IPS-11a (cell line): Measurements from ENCODE around the gene BAIAP2.
"Not testable (repeated sequence)": the region's sequence is repeated elsewhere in the genome, so short reads cannot be mapped to it uniquely, and the experiment has no call there.

Experiments used
- H3K4me3 ChIP-seq: one replicate; pipeline ENCODE4 v1.5.1; 2013; ENCODE audit warnings: low read depth, low read length, control low read depth

Gene BAIAP2

GRCh38 chr17:81021531-81022343 lies 13.2 kb upstream of the BAIAP2 start:
- no peak overlapping the region for H3K4me3 ChIP-seq

- H3K4me3 ChIP-seq, result no peak overlapping the region
These were observed 12.6 kb upstream of the BAIAP2 start for GRCh38 chr17:81022344-81022676.

GRCh38 chr17:81025065-81025740 lies 9.7 kb upstream of the BAIAP2 start:
- no peak overlapping the region for H3K4me3 ChIP-seq

GRCh38 chr17:81025741-81026129 lies 9.2 kb upstream of the BAIAP2 start:
- no peak overlapping the region for H3K4me3 ChIP-seq

- H3K4me3 ChIP-seq, result no peak overlapping the region
These were observed 8.5 kb upstream of the BAIAP2 start for GRCh38 chr17:81026266-81027036.

GRCh38 chr17:81027038-81027437 lies 7.9 kb upstream of the BAIAP2 start:
- no peak overlapping the region for H3K4me3 ChIP-seq

GRCh38 chr17:81027591-81028505 lies 7.1 kb upstream of the BAIAP2 start:
- H3K4me3 ChIP-seq, result no peak overlapping the region

- H3K4me3 ChIP-seq, result no peak overlapping the region
These were observed 6.5 kb upstream of the BAIAP2 start for GRCh38 chr17:81028506-81028858.

- no peak overlapping the region for H3K4me3 ChIP-seq
These were observed 5.1 kb upstream of the BAIAP2 start for GRCh38 chr17:81029859-81030258.

GRCh38 chr17:81030312-81030711 lies 4.6 kb upstream of the BAIAP2 start:
- H3K4me3 ChIP-seq, result not testable (repeated sequence)

GRCh38 chr17:81030741-81031565 lies 4.0 kb upstream of the BAIAP2 start:
- no peak overlapping the region for H3K4me3 ChIP-seq

GRCh38 chr17:81031566-81032550 lies 3.1 kb upstream of the BAIAP2 start:
- H3K4me3 ChIP-seq, result no peak overlapping the region

GRCh38 chr17:81032641-81033480 lies 2.1 kb upstream of the BAIAP2 start:
- H3K4me3 ChIP-seq, result no peak overlapping the region

- H3K4me3 ChIP-seq, result peak overlapping the region; percentile 58
These were observed 1.3 kb upstream of the BAIAP2 start for GRCh38 chr17:81033535-81034167.

GRCh38 chr17:81034168-81034777 lies 678 bp upstream of the BAIAP2 start:
- H3K4me3 ChIP-seq, result peak overlapping the region; percentile 58

- H3K4me3 ChIP-seq, result peak overlapping the region; percentile 62
These were observed 708 bp downstream of the BAIAP2 start for GRCh38 chr17:81035521-81036196.
